IMR-90 (cell line): ENCODE results near the gene CA9. TPM values are rescaled to one million over a fixed set of nuclear protein-coding genes. Genes with fewer than 3 reads are reported as not detected.

Experiments used
- ATAC-seq: fragments of 200-7000 bp; cut with Tn5 transposase; 2 replicates; pipeline ENCODE4 v1.9.1; 2020; ENCODE audit warnings: low read depth, mild to moderate bottlenecking, moderate library complexity
- Bru-seq: library from RNA; stranded (reverse); fragments of 400-500 nt; gene quantifications from one replicate; lab custom pipeline; 2021; lab: Mats Ljungman, UMichigan
- BruChase-seq, 2 experiments: library from RNA; stranded (reverse); fragments of 400-500 nt; gene quantifications; one replicate each; lab custom pipeline; 2021; lab: Mats Ljungman, UMichigan
- BruUV-seq: library from RNA; stranded (reverse); fragments of 400-500 nt; replicated peaks from 2 replicates; lab custom pipeline; 2021; lab: Mats Ljungman, UMichigan
- CTCF ChIA-PET: fragments of 300-600 bp; formaldehyde crosslinking; extraction: SDS; loops from one replicate; lab custom pipeline; 2021; ENCODE audit warnings: antibody characterized with exemption; lab: Yijun Ruan, JAX
- POLR2A ChIA-PET: fragments of 300-600 bp; sonication (Branson Sonifier 250); formaldehyde crosslinking; loops from one replicate; lab custom pipeline; 2022; ENCODE audit warnings: antibody characterized with exemption; ENCODE audit not compliant: unreplicated experiment; lab: Charles Lee
- DNase-seq: peaks from one replicate; pipeline ENCODE4 v3.0.0; 2013
- H2AFZ ChIP-seq: replicated peaks from 2 replicates; pipeline ENCODE3; 2013; ENCODE audit warnings: low read length, mild to moderate bottlenecking; ENCODE audit not compliant: poor library complexity
- H2AK5ac ChIP-seq: 2 replicates; pipeline ENCODE4 v1.6.1; 2013; ENCODE audit warnings: low read depth, low read length, inconsistent platforms
- H2AK9ac ChIP-seq: replicated peaks from 2 replicates; pipeline ENCODE3; 2013; ENCODE audit warnings: mild to moderate bottlenecking, low read depth, low read length, moderate library complexity; ENCODE audit not compliant: poor library complexity
- H2BK120ac ChIP-seq: 2 replicates; pipeline ENCODE4 v1.6.1; 2013; ENCODE audit warnings: low read depth, low read length, inconsistent platforms
- H2BK15ac ChIP-seq: 3 replicates; pipeline ENCODE4 v1.6.1; 2013; ENCODE audit warnings: low read depth, low read length, inconsistent platforms
- H2BK20ac ChIP-seq: 2 replicates; pipeline ENCODE4 v1.6.1; 2013; ENCODE audit warnings: low read depth, mild to moderate bottlenecking, inconsistent platforms, low read length, moderate library complexity
- H2BK5ac ChIP-seq: 2 replicates; pipeline ENCODE4 v1.6.1; 2013; ENCODE audit warnings: mild to moderate bottlenecking, low read depth, low read length, inconsistent platforms; ENCODE audit not compliant: poor library complexity, severe bottlenecking
- H3K14ac ChIP-seq: replicated peaks from 2 replicates; pipeline ENCODE4 v1.6.1; 2013; ENCODE audit warnings: low read depth, low read length, inconsistent platforms
- H3K18ac ChIP-seq: 2 replicates; pipeline ENCODE4 v1.6.1; 2013; ENCODE audit warnings: low read depth, low read length, control low read depth
- H3K23ac ChIP-seq: 2 replicates; pipeline ENCODE4 v1.6.1; 2013; ENCODE audit warnings: low read depth, low read length, inconsistent platforms
- H3K27ac ChIP-seq: 2 replicates; pipeline ENCODE4 v1.5.1; 2013; ENCODE audit warnings: mild to moderate bottlenecking, control low read depth, low read length; ENCODE audit not compliant: insufficient read depth
- H3K27me3 ChIP-seq: 2 replicates; pipeline ENCODE4 v1.6.1; 2013; ENCODE audit warnings: low read length; ENCODE audit not compliant: control insufficient read depth, insufficient read depth
- H3K36me3 ChIP-seq: 2 replicates; pipeline ENCODE4 v1.6.1; 2013; ENCODE audit warnings: low read length, mixed read lengths; ENCODE audit not compliant: control insufficient read depth, insufficient read depth
- H3K4ac ChIP-seq: 2 replicates; pipeline ENCODE4 v1.6.1; 2013; ENCODE audit warnings: low read depth, low read length, inconsistent platforms
- H3K4me1 ChIP-seq: 2 replicates; pipeline ENCODE4 v1.6.1; 2013; ENCODE audit warnings: low read length, mixed read lengths; ENCODE audit not compliant: control insufficient read depth, insufficient read depth
- H3K4me2 ChIP-seq: 2 replicates; pipeline ENCODE4 v1.6.1; 2013; ENCODE audit warnings: low read depth, mild to moderate bottlenecking, control low read depth, low read length, moderate library complexity
- H3K4me3 ChIP-seq: 2 replicates; pipeline ENCODE4 v1.5.1; 2013; ENCODE audit warnings: low read depth, mild to moderate bottlenecking, control low read depth, low read length, moderate library complexity; ENCODE audit not compliant: insufficient read depth
- H3K56ac ChIP-seq: 2 replicates; pipeline ENCODE4 v1.6.1; 2013; ENCODE audit warnings: low read length, inconsistent platforms; ENCODE audit not compliant: insufficient read depth; ENCODE audit errors: extremely low read depth
- H3K79me1 ChIP-seq, 2 experiments: 2 replicates each; pipeline ENCODE4 v1.6.1; 2013; ENCODE audit warnings: low read length in 2 of 2, inconsistent platforms in 1 of 2, low read depth in 1 of 2
- H3K9ac ChIP-seq: 2 replicates; pipeline ENCODE4 v1.6.1; 2013; ENCODE audit warnings: low read depth, low read length, control low read depth
- H3K9me1 ChIP-seq: 2 replicates; pipeline ENCODE4 v1.6.1; 2013; ENCODE audit warnings: low read length, inconsistent platforms; ENCODE audit not compliant: insufficient read depth
- H3K9me3 ChIP-seq: 2 replicates; pipeline ENCODE4 v1.6.1; 2013; ENCODE audit warnings: low read length; ENCODE audit not compliant: control insufficient read depth, insufficient read depth
- H4K20me1 ChIP-seq: 2 replicates; pipeline ENCODE4 v1.6.1; 2013; ENCODE audit warnings: low read length, inconsistent platforms; ENCODE audit not compliant: insufficient read depth
- H4K5ac ChIP-seq: 2 replicates; pipeline ENCODE4 v1.6.1; 2013; ENCODE audit warnings: mild to moderate bottlenecking, low read depth, low read length, control low read depth
- H4K8ac ChIP-seq, 2 experiments: 2 replicates each; pipeline ENCODE4 v1.6.1; 2013; ENCODE audit warnings: low read depth in 2 of 2, low read length in 2 of 2, control low read depth in 1 of 2, inconsistent platforms in 1 of 2
- H4K91ac ChIP-seq: 2 replicates; pipeline ENCODE4 v1.6.1; 2013; ENCODE audit warnings: low read depth, low read length, inconsistent platforms; ENCODE audit not compliant: insufficient read depth
- ELK1 ChIP-seq: fragments of 150-350 bp; IDR thresholded peaks from 2 replicates; pipeline ENCODE4 v1.6.1; 2016; ENCODE audit warnings: low read depth, mild to moderate bottlenecking, low read length, moderate library complexity, borderline replicate concordance
- FOS ChIP-seq: fragments of 150-350 bp; IDR thresholded peaks from 2 replicates; pipeline ENCODE4 v1.6.1; 2016; ENCODE audit warnings: low read depth, low read length
- MAZ ChIP-seq: IDR thresholded peaks from 2 replicates; pipeline ENCODE4 v1.6.1; 2012; ENCODE audit warnings: low read depth, mild to moderate bottlenecking, low read length, improper control_type of control experiment, moderate library complexity, borderline replicate concordance
- NFE2L2 ChIP-seq: fragments of 150-350 bp; IDR thresholded peaks from 2 replicates; pipeline ENCODE4 v1.6.1; 2016; ENCODE audit warnings: low read depth, mild to moderate bottlenecking, low read length
- POLR2A ChIP-seq: IDR thresholded peaks from 2 replicates; pipeline ENCODE4 v1.6.1; 2012; ENCODE audit warnings: mild to moderate bottlenecking, low read depth, low read length
- RAD21 ChIP-seq: IDR thresholded peaks from 2 replicates; pipeline ENCODE4 v1.6.1; 2012; ENCODE audit warnings: low read length, improper control_type of control experiment
- RCOR1 ChIP-seq: IDR thresholded peaks from 2 replicates; pipeline ENCODE4 v1.6.1; 2012; ENCODE audit warnings: mild to moderate bottlenecking, low read length, improper control_type of control experiment; ENCODE audit not compliant: insufficient replicate concordance
- RFX5 ChIP-seq: IDR thresholded peaks from 2 replicates; pipeline ENCODE4 v1.8.0; 2012; ENCODE audit warnings: low read depth, mild to moderate bottlenecking, low read length, moderate library complexity
- WGBS, 2 experiments: methylation state at CpG; one replicate each; pipeline versions ENCODE4 v1.1.5 to v1.1.7; 2013; ENCODE audit warnings: missing lambda C conversion rate in 2 of 2; ENCODE audit not compliant: insufficient read length in 1 of 2; ENCODE audit errors: extremely low coverage in 2 of 2; 5-methylcytosine and 5-hydroxymethylcytosine counted together
- dilution Hi-C: fragments of 300-500 bp; cut with HindIII; formaldehyde crosslinking; loops from one replicate; pipeline ENCODE4 v1.14.3; 2018; ENCODE audit warnings: low sequenced_read_pairs; ENCODE audit not compliant: unreplicated experiment
- in situ Hi-C: fragments of 300-500 bp; cut with MboI; formaldehyde crosslinking; loops from 3 replicates; pipeline ENCODE4 v1.14.3; 2019; ENCODE audit warnings: low sequenced_read_pairs, inconsistent platforms, mixed read lengths
- intact Hi-C: fragments of 100-400 bp; cut with micrococcal nuclease; formaldehyde crosslinking; loops from 2 replicates; pipeline ENCODE4 v1.10.0; 2022
- long read RNA-seq: library from polyadenylated mRNA; unstranded; transcript quantifications from one replicate; pipeline ENCODE4 v2.0.0, GENCODE V29; 2021; ENCODE audit not compliant: unreplicated experiment
- polyA plus RNA-seq, 3 experiments: library from polyadenylated mRNA; depleted of rRNA; stranded (reverse); fragments of >200 nt; gene quantifications; 2 replicates each; pipeline ENCODE4 v1.2.3, GENCODE V29; 2012; ENCODE audit warnings: low replicate concordance in 1 of 3
- total RNA-seq: library from RNA; depleted of rRNA; stranded (reverse); fragments of >200 nt; gene quantifications from 2 replicates; pipeline ENCODE4 v1.2.3, GENCODE V29; 2012; rRNA removed

The CA9 gene
- total RNA-seq (0.54 and 0.56 TPM in 2 replicates), polyA plus RNA-seq (2012; rRNA removed) (3.7 and 3.9 TPM in 2 replicates), Bru-seq, nascent RNA (percentile 10 among the genes with signal in this experiment), BruChase-seq, experiment 1, labeled RNA remaining after a 6-hour chase (percentile 9 among the genes with signal in this experiment), BruChase-seq, experiment 2, labeled RNA remaining after a 2-hour chase (not detected)
- 5.2 and 9.9 TPM in 2 replicates for polyA plus RNA-seq (2012; cell fraction: cytosol; rRNA removed)
- 2.5 and 4.3 TPM in 2 replicates for polyA plus RNA-seq (2012; cell fraction: nucleus; rRNA removed; ENCODE audit: low replicate concordance)
- long read RNA-seq, partial matches to known transcripts = 0 of 1 reads
- long read RNA-seq, other reads (novel, unspliced or antisense) = 0 of 1 reads

- peak within 1 kb of the TSS; percentile 52 for H3K23ac ChIP-seq
- H3K4me2 ChIP-seq = peak within 1 kb of the TSS; percentile 27; the same call in 1 of the 2 replicates
- peak within 1 kb of the TSS; percentile 70; the same call in 1 of the 2 replicates for H4K91ac ChIP-seq
- in situ Hi-C loops = no loop called here
- peaks cover 20% of the 10 kb centered on the region for H3K4me1 ChIP-seq
- H3K14ac ChIP-seq = peak within 1 kb of the TSS; percentile 58; the same call in 1 of the 2 replicates
- intact Hi-C loops = no loop called here
- ChIA-PET POLR2A (interaction anchor here (0.8 to 1.0 kb wide), 3 partner anchors 13 to 55 kb away, joined by 3 to 4 read pairs (median 3); no protein-coding TSS in a partner anchor), CTCF (interaction anchor here (1.1 kb wide), 1 partner anchor 15 kb away, joined by 3 read pairs; the partner anchor contains the start of gene CCDC107)
- no peak for DNase-seq
- H2BK20ac ChIP-seq = peak within 1 kb of the TSS; percentile 47; the same call in 1 of the 2 replicates
- peak within 1 kb of the TSS; percentile 40; the same call in 1 of the 2 replicates for H4K5ac ChIP-seq
- no peaks in the 10 kb centered on the region; a peak in 2 of 4 replicates for H3K79me1 ChIP-seq
- no peaks in the 10 kb centered on the region for H4K20me1 ChIP-seq
- H3K36me3 ChIP-seq = no peaks in the 10 kb centered on the region
- no peaks in the 10 kb centered on the region for H3K27me3 ChIP-seq
- TF ChIP-seq RAD21 (no peak), MAZ (0 out of 2 replicates have a peak, but pooled peaks have one; percentile 27), NFE2L2 (no peak), RFX5 (no peak), POLR2A (no peak), ELK1 (no peak), FOS (no peak), RCOR1 (no peak)
- H3K9me1 ChIP-seq = peaks cover 20% of the 10 kb centered on the region
- no peak within 1 kb of the TSS; the same call in none of the 2 replicates for H2BK120ac ChIP-seq
- peak within 1 kb of the TSS; percentile 16; the same call in 1 of the 2 replicates for H3K4me3 ChIP-seq
- peak within 1 kb of the TSS; percentile 76; the same call in 2 of the 3 replicates for H2BK15ac ChIP-seq
- peak within 1 kb of the TSS; percentile 75 for H2AK5ac ChIP-seq
- peak within 1 kb of the TSS; percentile 0 for H2BK5ac ChIP-seq
- H4K8ac ChIP-seq = peak within 1 kb of the TSS; percentile 23 to 32; a peak in 2 of 4 replicates
- WGBS, 2 experiments = 12% methylated on average over 4 of the region's 10 CpGs; no CpG with 5 or more reads in 1 of the 2 experiments
- 0 out of 2 replicates have a peak, but pooled peaks have one; percentile 6 for ATAC-seq
- H3K27ac ChIP-seq = no peak within 1 kb of the TSS
- peak within 1 kb of the TSS; percentile 43 for H3K4ac ChIP-seq
- no TSS peak for BruUV-seq
- H3K9ac ChIP-seq = peak within 1 kb of the TSS; percentile 6; the same call in 1 of the 2 replicates
- dilution Hi-C loops = no loop called here
- H2AFZ ChIP-seq = peak within 1 kb of the TSS; percentile 53
- no peak within 1 kb of the TSS for H3K56ac ChIP-seq
- peak within 1 kb of the TSS; percentile 22; the same call in 1 of the 2 replicates for H3K18ac ChIP-seq
- H2AK9ac ChIP-seq = peak within 1 kb of the TSS; percentile 85
- H3K9me3 ChIP-seq = no peaks in the 10 kb centered on the region
Measured at GRCh38 chr9:35673132-35674024, at the start of gene CA9. CA9 (plus strand) TSS chr9:35673928; CDS start chr9:35673960, 32 bp downstream.
